AG04449 (cell line): ENCODE data around the gene AFAP1.
A peak's percentile ranks its signal among the peaks of the same experiment; 100 is the strongest.

Source experiments
- CTCF ChIA-PET: fragments of 350-600 bp; formaldehyde crosslinking; extraction: SDS; loops from one replicate; lab custom pipeline; 2021; ENCODE audit warnings: antibody characterized with exemption; lab: Yijun Ruan, JAX
- POLR2A ChIA-PET: fragments of 400-600, 350-600 bp; formaldehyde crosslinking; extraction: SDS; loops from one replicate; lab custom pipeline; 2020; ENCODE audit warnings: antibody characterized with exemption, inconsistent platforms; lab: Yijun Ruan, JAX
- DNase-seq: peaks from one replicate; pipeline ENCODE4 v3.0.0-alpha.2; 2010; ENCODE audit warnings: low read depth, low spot score
- H3K4me3 ChIP-seq: 2 replicates; pipeline ENCODE4 v1.5.1; 2011; ENCODE audit warnings: low read depth, mild to moderate bottlenecking, control low read depth, low read length
- CTCF ChIP-seq: IDR thresholded peaks from one replicate; pipeline ENCODE4 v1.5.1; 2011; ENCODE audit warnings: mild to moderate bottlenecking, moderate library complexity, low read length, control low read depth, inconsistent platforms; ENCODE audit not compliant: insufficient read depth; ENCODE audit errors: missing control alignments

The AFAP1 gene

GRCh38 chr4:7910952-7911578 is 28.6 kb downstream of the AFAP1 start:
- H3K4me3 ChIP-seq: no peak overlapping the region; the same call in none of the 2 replicates
- CTCF ChIA-PET: interaction anchor here (0.9 to 1.6 kb wide), 6 partner anchors 9 to 109 kb away, joined by 3 to 4 read pairs (median 3); no protein-coding TSS in a partner anchor
- POLR2A ChIA-PET: interaction anchor here (0.7 to 1.5 kb wide), 5 partner anchors 27 to 101 kb away, joined by 3 to 5 read pairs (median 4); partner anchors contain the start of gene AFAP1
- DNase-seq: peak; percentile 80
- no peak for TF ChIP-seq CTCF

- no peak for DNase-seq
- ChIA-PET POLR2A (interaction anchor here (1.0 to 1.5 kb wide), 2 partner anchors 29 to 100 kb away, joined by 3 to 5 read pairs; partner anchors contain the start of gene AFAP1), CTCF (interaction anchor here (1.0 to 1.6 kb wide), 4 partner anchors 9 to 105 kb away, joined by 3 to 4 read pairs (median 3); no protein-coding TSS in a partner anchor)
- TF ChIP-seq CTCF: no peak
- H3K4me3 ChIP-seq: peak overlapping the region; percentile 19
Measured at GRCh38 chr4:7910263-7910896, 29.3 kb downstream of the AFAP1 start.

GRCh38 chr4:7909463-7910262 is 30.0 kb downstream of the AFAP1 start:
- no peak for TF ChIP-seq CTCF
- CTCF ChIA-PET: interaction anchor here (0.9 to 1.8 kb wide), 5 partner anchors 34 to 107 kb away, joined by 3 to 10 read pairs (median 6); no protein-coding TSS in a partner anchor
- H3K4me3 ChIP-seq: no peak overlapping the region
- POLR2A ChIA-PET: no interaction called here
- DNase-seq: no peak

- TF ChIP-seq CTCF: no peak
- no peak for DNase-seq
- POLR2A ChIA-PET: interaction anchor here (0.6 kb wide), 1 partner anchor 34 kb away, joined by 4 read pairs; no protein-coding TSS in a partner anchor
- no peak overlapping the region for H3K4me3 ChIP-seq
- CTCF ChIA-PET: interaction anchor here (0.8 to 1.8 kb wide), 9 partner anchors 26 to 106 kb away, joined by 3 to 10 read pairs (median 3); no protein-coding TSS in a partner anchor
Measured at GRCh38 chr4:7908668-7909067, 31.0 kb downstream of the AFAP1 start.

GRCh38 chr4:7907142-7907541 is 32.5 kb downstream of the AFAP1 start:
- ChIA-PET CTCF (interaction anchor here (1.0 to 1.1 kb wide), 2 partner anchors 20 to 79 kb away, joined by 3 read pairs; no protein-coding TSS in a partner anchor), POLR2A (interaction anchor here (1.2 kb wide), 1 partner anchor 32 kb away, joined by 3 read pairs; the partner anchor contains the start of gene AFAP1)
- H3K4me3 ChIP-seq: no peak overlapping the region
- DNase-seq: no peak
- no peak for TF ChIP-seq CTCF
